ENCODE data around the gene FAM149A.

The FAM149A gene

DNA sequence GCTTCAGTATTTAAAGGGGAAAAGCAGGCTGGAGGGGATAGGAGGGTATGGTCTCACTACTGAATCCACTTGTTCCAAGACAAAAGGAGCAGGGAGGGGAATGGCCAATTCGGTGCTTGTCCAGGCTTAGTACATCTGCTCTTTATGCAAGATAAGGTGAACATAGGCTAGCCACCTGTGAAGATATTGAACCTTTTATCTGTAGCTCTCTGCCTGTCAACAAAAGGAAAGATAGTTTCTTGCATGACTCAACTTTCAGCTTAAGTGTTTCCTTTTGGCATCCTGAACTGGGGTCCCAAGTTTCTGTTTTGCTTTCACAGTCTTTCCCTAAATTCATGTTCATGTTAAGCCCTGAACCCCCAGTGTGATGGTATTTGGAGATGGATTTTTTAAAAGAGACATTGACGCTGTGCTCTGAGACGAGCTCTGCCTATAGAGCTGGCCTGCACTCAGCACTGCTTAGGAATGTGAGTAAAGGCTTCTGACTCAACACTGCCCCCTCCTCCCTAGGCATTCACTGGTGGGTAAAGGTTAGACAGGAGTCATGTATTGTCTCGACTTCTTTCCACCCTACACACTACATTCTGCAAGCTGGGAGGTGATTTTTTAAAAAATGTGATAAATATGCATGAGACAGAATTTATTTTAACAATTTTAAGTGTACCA lies 28.2 kb downstream of the FAM149A start:
- Histone ChIP-seq H3K9me3 (ENCODE audit: control insufficient read depth, low read length) (no peaks in the 10 kb centered on the region), H3K36me3 (ENCODE audit: control insufficient read depth, insufficient read depth, low read length) (no peaks in the 10 kb centered on the region), H3K27me3 (ENCODE audit: control insufficient read depth, insufficient read depth, low read length, poor library complexity, severe bottlenecking) (no peaks in the 10 kb centered on the region), H3K4me1 (ENCODE audit: control insufficient read depth, insufficient read depth, low read length) (peaks cover 16% of the 10 kb centered on the region), H3K27ac (ENCODE audit: insufficient read depth, low read depth, low read length, poor library complexity, severe bottlenecking) (no peak overlapping the region), H3K4me3 (ENCODE audit: insufficient read depth, low read depth, low read length) (no peak overlapping the region)
- 19 to 25% methylated on average over 3 of the region's 4 CpGs for WGBS, 2 experiments

DNA sequence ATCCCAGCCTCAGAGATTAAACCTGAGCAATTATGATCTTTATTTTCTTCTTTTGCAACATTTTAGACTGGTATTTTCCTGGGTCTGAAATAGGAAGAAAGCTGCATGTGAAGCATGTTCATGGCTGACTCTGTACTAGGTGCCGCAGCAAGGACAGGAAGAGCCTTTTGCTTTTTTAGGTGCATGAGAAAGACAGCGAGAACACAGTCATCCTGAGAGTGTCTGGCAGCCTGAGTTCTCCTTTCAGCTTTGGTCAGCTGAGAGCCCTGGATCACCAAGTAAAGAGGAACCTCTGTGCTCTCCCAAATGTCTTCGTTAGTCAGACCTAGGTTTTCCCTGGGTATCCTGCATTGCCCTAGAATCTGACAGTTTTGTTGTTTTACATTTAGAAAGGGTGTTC lies 29.8 kb downstream of the FAM149A start:
- H3K36me3 ChIP-seq (ENCODE audit: control insufficient read depth, insufficient read depth, low read length) = no peaks in the 10 kb centered on the region
- 94% methylated on average over 3 of the region's 3 CpGs for WGBS, 2 experiments

DNA sequence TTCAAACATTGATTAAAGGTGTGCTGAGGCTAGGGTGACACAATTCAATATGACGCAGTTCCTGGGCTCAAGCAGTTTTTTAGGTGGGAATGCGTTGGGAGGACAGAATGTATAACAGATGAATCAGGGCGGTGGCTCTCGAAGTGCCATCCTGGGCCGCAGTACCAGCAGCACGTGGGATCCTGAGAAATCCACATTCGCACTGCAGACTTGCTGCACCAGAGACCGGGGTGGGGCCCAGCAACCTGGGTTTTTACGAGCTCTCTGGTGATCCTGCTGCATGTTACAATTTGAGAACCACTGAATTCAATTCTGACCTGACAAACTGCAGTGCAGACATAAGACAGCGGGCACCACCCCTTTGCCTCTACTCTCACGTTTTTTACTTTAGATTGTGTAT lies 30.4 kb downstream of the FAM149A start:
- H3K9me3 ChIP-seq (ENCODE audit: control insufficient read depth, low read length) = no peaks in the 10 kb centered on the region
- H3K4me1 ChIP-seq (ENCODE audit: control insufficient read depth, insufficient read depth, low read length) = peaks cover 16% of the 10 kb centered on the region
- no peaks in the 10 kb centered on the region for H3K27me3 ChIP-seq (ENCODE audit: control insufficient read depth, insufficient read depth, low read length, poor library complexity, severe bottlenecking)
- WGBS, 2 experiments = 95% methylated on average over 11 of the region's 11 CpGs
- H3K36me3 ChIP-seq (ENCODE audit: control insufficient read depth, insufficient read depth, low read length) = no peaks in the 10 kb centered on the region
- H3K27ac ChIP-seq (ENCODE audit: insufficient read depth, low read depth, low read length, poor library complexity, severe bottlenecking) = no peak overlapping the region
- no peak overlapping the region for H3K4me3 ChIP-seq (ENCODE audit: insufficient read depth, low read depth, low read length)

More for the DNA sequence above, 29.8 kb downstream of the FAM149A start:
- H3K9me3 ChIP-seq (ENCODE audit: control insufficient read depth, low read length) = no peaks in the 10 kb centered on the region
- peaks cover 16% of the 10 kb centered on the region for H3K4me1 ChIP-seq (ENCODE audit: control insufficient read depth, insufficient read depth, low read length)
- no peak overlapping the region for H3K4me3 ChIP-seq (ENCODE audit: insufficient read depth, low read depth, low read length)
- H3K27ac ChIP-seq (ENCODE audit: insufficient read depth, low read depth, low read length, poor library complexity, severe bottlenecking) = no peak overlapping the region
- no peaks in the 10 kb centered on the region for H3K27me3 ChIP-seq (ENCODE audit: control insufficient read depth, insufficient read depth, low read length, poor library complexity, severe bottlenecking)

DNA sequence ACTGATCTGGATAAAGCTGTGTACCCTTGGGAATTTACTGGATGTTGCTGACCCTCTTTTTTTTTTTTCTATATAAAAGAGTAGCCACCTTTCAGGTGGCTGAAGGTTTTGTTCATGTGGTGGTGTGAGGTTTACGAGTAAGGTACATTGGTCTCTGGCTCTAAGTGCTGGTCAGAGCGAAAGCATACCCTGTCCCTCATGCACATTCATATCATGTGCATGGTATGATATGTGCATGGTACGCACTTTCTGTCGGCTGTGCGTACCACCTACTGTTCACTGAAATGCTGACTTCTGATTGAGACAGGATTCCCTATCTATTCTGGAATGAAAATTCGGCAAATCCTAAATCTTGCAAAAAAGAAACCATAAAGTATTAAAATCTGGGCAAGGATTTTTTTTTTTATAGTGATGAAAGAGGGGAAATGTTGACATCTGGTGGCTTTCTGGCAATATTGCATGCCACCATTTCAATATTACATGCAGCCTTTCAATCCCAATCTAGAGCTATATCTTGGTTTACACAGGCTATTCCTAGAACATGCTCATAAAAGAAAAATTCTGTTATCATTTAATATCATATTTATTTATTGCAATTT lies 32.8 kb downstream of the FAM149A start:
- H3K4me1 ChIP-seq (ENCODE audit: control insufficient read depth, insufficient read depth, low read length) = peaks cover 6% of the 10 kb centered on the region

DNA sequence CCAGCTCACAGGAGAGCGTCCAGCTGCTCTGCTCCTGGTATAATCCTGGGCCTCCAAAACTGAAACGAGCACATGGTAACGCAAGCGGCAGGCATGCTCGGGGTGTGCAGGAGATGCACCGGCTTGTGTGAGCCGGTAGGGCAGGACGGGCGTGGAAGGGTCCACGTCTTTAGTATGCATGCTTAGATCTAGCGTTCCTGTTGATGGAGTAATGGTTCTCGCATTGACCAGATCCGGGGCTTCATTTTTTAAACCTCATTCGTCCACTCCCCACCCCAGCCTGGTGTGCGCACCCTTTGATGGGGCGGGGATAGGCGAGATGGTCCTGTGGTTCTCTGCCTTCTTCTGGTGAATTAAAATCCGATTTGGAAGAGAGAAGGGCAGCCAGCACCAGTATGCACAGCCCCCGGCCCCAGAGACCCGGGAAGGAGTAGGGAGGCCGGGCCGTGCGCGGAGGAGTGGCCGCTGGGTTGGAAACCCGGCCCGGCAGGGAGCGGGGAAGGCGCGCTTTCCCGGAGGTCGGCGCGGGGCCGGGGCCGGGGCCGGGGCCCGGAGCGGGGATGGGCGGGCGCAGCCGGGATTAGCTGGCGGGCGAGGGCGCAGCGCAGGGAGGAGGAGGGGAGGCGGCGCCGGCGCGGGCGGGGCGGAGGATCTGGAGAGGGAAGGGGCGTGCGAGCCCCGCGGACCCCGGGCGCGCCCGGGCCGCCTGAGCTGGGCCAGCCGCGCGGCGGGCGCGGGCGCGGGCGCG lies 39.9 kb downstream of the FAM149A start:
- Histone ChIP-seq H3K9me3 (ENCODE audit: control insufficient read depth, low read length) (no peaks in the 10 kb centered on the region), H3K27me3 (ENCODE audit: control insufficient read depth, insufficient read depth, low read length, poor library complexity, severe bottlenecking) (peaks cover 34% of the 10 kb centered on the region), H3K4me1 (ENCODE audit: control insufficient read depth, insufficient read depth, low read length) (no peaks in the 10 kb centered on the region), H3K36me3 (ENCODE audit: control insufficient read depth, insufficient read depth, low read length) (no peaks in the 10 kb centered on the region), H3K4me3 (ENCODE audit: insufficient read depth, low read depth, low read length) (peak overlapping the region; percentile 61), H3K27ac (ENCODE audit: insufficient read depth, low read depth, low read length, poor library complexity, severe bottlenecking) (no peak overlapping the region)
- WGBS, 2 experiments = 3 to 4% methylated on average over 72 of the region's 72 CpGs

More for the DNA sequence above, 32.8 kb downstream of the FAM149A start:
- H3K4me3 ChIP-seq (ENCODE audit: insufficient read depth, low read depth, low read length) = no peak overlapping the region
- H3K27me3 ChIP-seq (ENCODE audit: control insufficient read depth, insufficient read depth, low read length, poor library complexity, severe bottlenecking) = no peaks in the 10 kb centered on the region
- no peak overlapping the region for H3K27ac ChIP-seq (ENCODE audit: insufficient read depth, low read depth, low read length, poor library complexity, severe bottlenecking)
- 86 to 87% methylated on average over 5 to 6 of the region's 6 CpGs for WGBS, 2 experiments
- no peaks in the 10 kb centered on the region for H3K36me3 ChIP-seq (ENCODE audit: control insufficient read depth, insufficient read depth, low read length)
- H3K9me3 ChIP-seq (ENCODE audit: control insufficient read depth, low read length) = no peaks in the 10 kb centered on the region

DNA sequence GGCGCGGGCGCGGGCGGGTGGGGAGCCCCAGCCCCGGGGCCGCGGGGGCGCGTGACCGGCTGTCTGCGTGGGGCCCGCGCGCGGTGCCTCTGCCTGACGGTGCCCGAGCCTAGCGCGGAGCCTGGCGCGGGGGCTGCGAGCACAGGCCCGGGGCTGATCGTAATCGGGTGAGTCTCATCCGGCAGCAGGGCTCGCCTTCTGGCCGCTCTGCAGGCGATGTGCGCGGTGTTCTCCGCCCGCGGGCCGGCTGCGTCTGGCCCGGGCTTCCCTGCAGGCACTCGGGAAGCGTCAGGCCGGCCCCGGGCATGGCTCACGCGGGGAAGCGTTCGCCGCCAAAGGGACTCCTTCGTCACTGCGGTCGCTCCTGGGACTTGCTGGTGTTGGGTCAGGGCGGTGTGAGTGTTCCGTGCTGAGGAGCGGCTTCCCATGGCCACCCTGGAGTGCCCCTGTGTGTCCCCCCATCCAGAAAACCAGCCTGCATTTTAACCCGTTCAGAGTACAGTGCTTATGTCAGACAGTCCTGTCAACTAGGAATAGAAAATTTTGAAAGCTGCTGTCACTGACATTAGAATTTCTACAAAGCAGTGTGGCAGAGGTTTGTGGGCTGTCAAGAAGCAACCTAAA lies 40.6 kb downstream of the FAM149A start:
- Histone ChIP-seq H3K36me3 (ENCODE audit: control insufficient read depth, insufficient read depth, low read length) (no peaks in the 10 kb centered on the region), H3K4me1 (ENCODE audit: control insufficient read depth, insufficient read depth, low read length) (no peaks in the 10 kb centered on the region), H3K9me3 (ENCODE audit: control insufficient read depth, low read length) (no peaks in the 10 kb centered on the region), H3K4me3 (ENCODE audit: insufficient read depth, low read depth, low read length) (peak overlapping the region; percentile 61), H3K27me3 (ENCODE audit: control insufficient read depth, insufficient read depth, low read length, poor library complexity, severe bottlenecking) (peaks cover 34% of the 10 kb centered on the region), H3K27ac (ENCODE audit: insufficient read depth, low read depth, low read length, poor library complexity, severe bottlenecking) (no peak overlapping the region)
- WGBS, 2 experiments = 1% methylated on average over 54 of the region's 54 CpGs

DNA sequence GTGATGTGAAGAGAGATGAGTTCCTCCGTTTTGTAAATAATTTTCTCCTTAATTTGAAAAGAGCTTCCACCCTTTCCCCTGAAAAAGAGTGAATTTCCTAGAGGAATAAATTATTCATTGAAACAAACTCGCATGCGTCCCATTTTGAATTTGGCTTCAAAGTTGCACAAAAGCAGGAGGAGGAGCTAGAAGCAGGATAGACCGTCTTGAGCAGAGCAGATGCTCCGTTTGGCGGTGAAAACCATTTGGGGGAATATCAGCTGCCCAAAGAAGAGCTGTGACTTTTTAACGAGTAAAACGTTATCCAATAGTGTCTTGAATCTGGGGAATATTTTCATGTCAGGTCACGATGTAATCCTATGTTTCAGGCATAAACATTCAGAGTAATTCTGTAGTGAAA lies 42.0 kb downstream of the FAM149A start:
- Histone ChIP-seq H3K27me3 (ENCODE audit: control insufficient read depth, insufficient read depth, low read length, poor library complexity, severe bottlenecking) (peaks cover 34% of the 10 kb centered on the region), H3K4me1 (ENCODE audit: control insufficient read depth, insufficient read depth, low read length) (no peaks in the 10 kb centered on the region), H3K27ac (ENCODE audit: insufficient read depth, low read depth, low read length, poor library complexity, severe bottlenecking) (no peak overlapping the region), H3K36me3 (ENCODE audit: control insufficient read depth, insufficient read depth, low read length) (no peaks in the 10 kb centered on the region), H3K9me3 (ENCODE audit: control insufficient read depth, low read length) (no peaks in the 10 kb centered on the region), H3K4me3 (ENCODE audit: insufficient read depth, low read depth, low read length) (no peak overlapping the region)
- WGBS, 2 experiments = 72 to 74% methylated on average over 8 to 9 of the region's 9 CpGs

DNA sequence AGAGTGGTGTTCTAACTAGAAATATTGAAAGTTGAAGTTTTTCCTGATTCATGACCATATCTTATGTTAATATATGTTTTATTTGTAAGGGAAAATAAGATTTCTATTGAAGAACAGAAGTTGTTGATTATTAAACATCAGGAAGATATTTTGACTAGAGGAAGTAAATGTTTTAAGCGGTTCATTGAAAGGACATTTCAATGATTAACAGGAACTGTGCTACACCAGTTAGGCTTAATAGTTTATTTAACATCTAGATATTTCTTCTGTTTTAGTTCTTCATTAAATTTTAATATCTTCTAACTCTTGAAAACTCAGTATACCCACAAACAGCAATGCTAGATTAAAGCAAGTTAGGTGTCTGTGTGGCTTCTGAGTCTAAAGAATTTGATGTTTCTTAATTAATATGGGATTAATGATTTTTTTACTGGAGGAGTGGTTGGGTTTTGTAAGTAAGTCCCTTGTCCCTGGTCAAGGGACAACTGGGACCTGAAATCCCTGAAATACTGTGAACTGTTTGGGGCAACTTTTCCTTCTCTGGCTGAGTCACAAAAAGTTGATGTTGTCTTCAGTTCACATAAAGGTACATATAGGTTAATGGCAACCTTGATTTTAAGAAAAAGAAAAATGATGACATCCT lies 44.0 kb downstream of the FAM149A start:
- no peak overlapping the region for H3K4me3 ChIP-seq (ENCODE audit: insufficient read depth, low read depth, low read length)
- no peak overlapping the region for H3K27ac ChIP-seq (ENCODE audit: insufficient read depth, low read depth, low read length, poor library complexity, severe bottlenecking)
- H3K4me1 ChIP-seq (ENCODE audit: control insufficient read depth, insufficient read depth, low read length) = no peaks in the 10 kb centered on the region
- H3K9me3 ChIP-seq (ENCODE audit: control insufficient read depth, low read length) = no peaks in the 10 kb centered on the region
- WGBS, 2 experiments = 100% methylated on average over 1 of the region's 1 CpG; no CpG with 5 or more reads in 1 of the 2 experiments
- peaks cover 34% of the 10 kb centered on the region for H3K27me3 ChIP-seq (ENCODE audit: control insufficient read depth, insufficient read depth, low read length, poor library complexity, severe bottlenecking)
- H3K36me3 ChIP-seq (ENCODE audit: control insufficient read depth, insufficient read depth, low read length) = no peaks in the 10 kb centered on the region

DNA sequence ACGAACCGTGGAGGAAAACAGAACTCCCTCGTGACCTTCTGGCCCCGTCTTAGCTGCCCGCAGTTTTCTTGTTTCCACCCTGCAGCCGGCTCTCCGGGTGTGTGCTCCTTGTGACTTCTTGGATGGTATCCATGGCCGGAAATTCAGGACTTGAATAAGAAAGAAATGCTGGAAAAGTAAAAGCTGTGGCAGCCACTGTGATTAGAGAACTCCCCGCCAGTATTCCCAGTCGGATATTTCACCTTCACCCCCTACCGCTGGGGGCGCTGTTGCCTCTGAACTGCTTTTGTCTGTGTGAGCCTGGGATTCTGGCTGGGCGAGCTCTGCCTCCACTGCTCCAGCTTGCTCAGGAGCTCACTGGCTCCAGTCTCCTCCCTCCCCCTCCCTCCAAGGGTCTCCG lies 45.4 kb downstream of the FAM149A start:
- peaks cover 27% of the 10 kb centered on the region for H3K27me3 ChIP-seq (ENCODE audit: control insufficient read depth, insufficient read depth, low read length, poor library complexity, severe bottlenecking)
- WGBS, 2 experiments = 63% methylated on average over 14 of the region's 14 CpGs
- H3K4me1 ChIP-seq (ENCODE audit: control insufficient read depth, insufficient read depth, low read length) = no peaks in the 10 kb centered on the region
- H3K36me3 ChIP-seq (ENCODE audit: control insufficient read depth, insufficient read depth, low read length) = no peaks in the 10 kb centered on the region
- H3K4me3 ChIP-seq (ENCODE audit: insufficient read depth, low read depth, low read length) = no peak overlapping the region
- no peaks in the 10 kb centered on the region for H3K9me3 ChIP-seq (ENCODE audit: control insufficient read depth, low read length)
- H3K27ac ChIP-seq (ENCODE audit: insufficient read depth, low read depth, low read length, poor library complexity, severe bottlenecking) = no peak overlapping the region

Measured in ectodermal cell (in vitro differentiated cells).